IPS-20b (cell line): ENCODE data around the gene MTA2.
A peak's percentile ranks its signal among the peaks of the same experiment; 100 is the strongest.
"Not testable (repeated sequence)": the region's sequence is repeated elsewhere in the genome, so short reads cannot be mapped to it uniquely, and the experiment has no call there.

ENCODE experiments used
- H3K27ac ChIP-seq: one replicate; pipeline ENCODE4 v1.5.1; 2013; ENCODE audit warnings: low read length
- H3K27me3 ChIP-seq: 2 replicates; pipeline ENCODE4 v1.6.1; 2013; ENCODE audit warnings: mild to moderate bottlenecking, low read length, inconsistent platforms; ENCODE audit not compliant: insufficient read depth
- H3K36me3 ChIP-seq: 2 replicates; pipeline ENCODE4 v1.6.1; 2013; ENCODE audit warnings: low read depth, mild to moderate bottlenecking, inconsistent platforms, low read length, moderate library complexity; ENCODE audit not compliant: insufficient read depth
- H3K4me1 ChIP-seq: 2 replicates; pipeline ENCODE4 v1.6.1; 2013; ENCODE audit warnings: mild to moderate bottlenecking, control low read depth, inconsistent platforms, low read length, moderate library complexity; ENCODE audit not compliant: insufficient read depth
- H3K4me3 ChIP-seq: 2 replicates; pipeline ENCODE4 v1.5.1; 2013; ENCODE audit warnings: mild to moderate bottlenecking, low read length, inconsistent platforms
- H3K9ac ChIP-seq: 2 replicates; pipeline ENCODE4 v1.6.1; 2013; ENCODE audit warnings: low read depth, mild to moderate bottlenecking, inconsistent platforms, low read length, moderate library complexity
- H3K9me3 ChIP-seq: 2 replicates; pipeline ENCODE4 v1.6.1; 2013; ENCODE audit warnings: mild to moderate bottlenecking, low read depth, low read length, inconsistent platforms; ENCODE audit not compliant: insufficient read depth

MTA2 gene

DNA sequence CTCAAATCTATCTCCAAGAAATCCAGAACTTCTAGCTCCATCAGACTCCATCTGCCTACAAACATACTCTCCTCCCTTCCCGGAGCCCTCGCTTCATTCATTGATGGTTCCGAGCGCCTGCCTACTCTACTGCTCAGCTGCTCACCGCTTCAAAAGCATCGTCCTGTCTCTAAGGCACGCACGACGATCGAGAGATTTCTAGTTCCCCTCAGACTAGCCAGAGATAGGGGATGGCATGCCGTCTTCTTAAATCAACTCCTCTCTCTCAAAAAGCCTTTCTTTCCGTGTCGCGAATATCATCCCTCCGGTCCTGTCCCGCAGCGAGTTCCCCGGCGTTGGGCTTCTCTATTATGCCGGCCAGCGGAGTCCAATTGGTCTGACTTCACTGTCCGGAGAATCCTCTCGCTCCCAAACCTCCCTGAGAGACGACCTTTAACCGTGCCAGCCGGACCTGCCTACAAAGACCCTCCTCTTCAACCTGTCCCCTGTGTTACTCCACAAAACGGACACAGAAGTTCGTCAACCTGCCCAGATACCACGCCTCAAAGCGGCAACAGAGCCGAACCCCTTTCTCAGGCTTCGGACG lies 28.6 kb downstream of the MTA2 start:
- H3K4me3 ChIP-seq: peak overlapping the region; percentile 99
- H3K36me3 ChIP-seq: peaks cover 72% of the 10 kb centered on the region

DNA sequence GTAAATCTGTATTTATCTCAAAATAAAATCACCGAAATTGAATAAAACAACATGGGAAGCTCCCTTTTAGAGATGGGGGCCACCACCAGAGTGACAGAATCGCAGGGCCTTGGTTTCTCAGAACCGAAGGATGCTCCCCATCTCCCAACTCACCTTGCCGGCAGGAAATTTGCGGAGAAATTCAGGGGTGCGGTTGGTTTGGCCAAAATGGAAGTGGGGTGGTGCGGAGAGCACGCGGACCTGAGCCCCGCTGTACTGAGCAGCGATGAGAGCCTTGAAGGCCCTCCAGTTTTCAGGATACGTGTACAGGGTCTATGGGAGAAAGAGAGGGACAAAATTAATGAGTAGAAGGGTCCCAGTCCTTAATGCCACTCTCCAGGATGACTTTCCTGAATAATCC lies 29.2 kb downstream of the MTA2 start:
- Histone ChIP-seq H3K9me3 (no peaks in the 10 kb centered on the region), H3K4me3 (peak overlapping the region; percentile 99), H3K9ac (peak overlapping the region; percentile 99), H3K27ac (no peak overlapping the region), H3K27me3 (no peaks in the 10 kb centered on the region), H3K36me3 (peaks cover 71% of the 10 kb centered on the region), H3K4me1 (peaks cover 15% of the 10 kb centered on the region; the same call in 1 of the 2 replicates)

More for the DNA sequence above, 28.6 kb downstream of the MTA2 start:
- H3K27ac ChIP-seq: peak overlapping the region; percentile 62
- peak overlapping the region; percentile 99 for H3K9ac ChIP-seq
- no peaks in the 10 kb centered on the region for H3K27me3 ChIP-seq
- H3K9me3 ChIP-seq: no peaks in the 10 kb centered on the region
- H3K4me1 ChIP-seq: peaks cover 15% of the 10 kb centered on the region; the same call in 1 of the 2 replicates

DNA sequence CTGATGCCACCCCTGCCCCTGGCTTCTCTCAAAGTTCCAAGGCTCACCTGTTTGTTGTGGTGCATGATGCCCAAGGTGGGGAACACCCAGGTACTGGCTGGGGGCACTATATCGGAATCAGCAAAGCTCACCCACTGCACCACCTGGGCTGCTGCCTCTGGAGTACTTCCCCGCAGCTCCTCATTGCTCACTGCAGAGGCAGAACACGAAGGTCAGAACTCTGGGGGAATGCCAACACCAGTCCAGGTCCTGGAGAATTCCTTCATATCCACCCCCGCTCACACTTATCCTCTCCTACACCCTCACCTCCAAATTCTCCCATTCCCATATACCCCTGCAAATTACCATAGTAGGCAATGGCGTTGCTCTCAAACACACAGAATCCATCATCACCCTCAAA lies 30.2 kb downstream of the MTA2 start:
- Histone ChIP-seq H3K36me3 (peaks cover 71% of the 10 kb centered on the region), H3K9ac (peak overlapping the region; percentile 99; the same call in 1 of the 2 replicates), H3K4me1 (peaks cover 15% of the 10 kb centered on the region; the same call in 1 of the 2 replicates), H3K4me3 (peak overlapping the region; percentile 99)
- not testable (repeated sequence) for H3K9me3 ChIP-seq, H3K27me3 ChIP-seq, H3K27ac ChIP-seq

DNA sequence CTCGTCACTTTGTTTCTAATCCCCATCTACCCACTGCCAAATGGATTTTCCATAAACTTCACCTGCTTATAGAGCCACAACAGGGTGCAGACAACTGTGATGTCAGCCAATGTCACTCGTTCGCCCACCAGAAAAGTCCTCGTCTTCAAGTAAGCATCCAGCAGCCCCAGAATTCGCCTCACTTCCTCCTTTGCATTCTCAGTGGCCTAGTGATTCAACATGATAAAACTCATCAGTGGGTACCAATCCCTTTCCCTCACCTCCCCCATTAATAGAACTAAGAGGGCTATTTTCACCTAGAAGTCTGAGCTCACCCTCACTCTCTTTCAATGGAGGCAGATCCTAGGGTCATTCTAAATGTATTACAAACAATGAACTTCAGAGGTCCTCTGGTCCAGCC lies 30.8 kb downstream of the MTA2 start:
- H3K9ac ChIP-seq, H3K27me3 ChIP-seq, H3K27ac ChIP-seq, H3K9me3 ChIP-seq: not testable (repeated sequence)
- H3K4me3 ChIP-seq: peak overlapping the region; percentile 99; the same call in 1 of the 2 replicates
- peaks cover 71% of the 10 kb centered on the region for H3K36me3 ChIP-seq
- peaks cover 15% of the 10 kb centered on the region; the same call in 1 of the 2 replicates for H3K4me1 ChIP-seq

DNA sequence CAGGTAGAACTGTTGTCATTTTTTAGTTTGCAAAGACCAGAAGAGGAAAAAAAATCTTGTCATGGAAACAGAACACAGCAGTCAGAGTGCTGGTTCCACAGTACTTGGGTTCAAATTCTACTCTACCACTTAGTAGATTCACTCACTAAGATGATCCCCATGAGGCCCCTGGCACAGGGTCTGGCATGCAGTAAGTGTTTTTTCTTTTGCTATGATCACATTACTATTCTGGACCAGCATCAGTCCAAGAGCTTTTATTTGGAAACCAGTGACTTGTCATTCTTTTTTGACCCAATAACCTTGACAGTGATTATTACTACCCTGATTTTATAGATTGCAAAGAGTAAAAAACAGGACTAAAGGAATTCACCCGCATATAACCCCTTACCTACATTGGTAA lies 32.1 kb downstream of the MTA2 start:
- Histone ChIP-seq H3K4me1 (peaks cover 11% of the 10 kb centered on the region; the same call in 1 of the 2 replicates), H3K36me3 (peaks cover 80% of the 10 kb centered on the region), H3K27me3 (no peaks in the 10 kb centered on the region), H3K27ac (no peak overlapping the region), H3K4me3 (no peak overlapping the region), H3K9me3 (no peaks in the 10 kb centered on the region), H3K9ac (no peak overlapping the region)

DNA sequence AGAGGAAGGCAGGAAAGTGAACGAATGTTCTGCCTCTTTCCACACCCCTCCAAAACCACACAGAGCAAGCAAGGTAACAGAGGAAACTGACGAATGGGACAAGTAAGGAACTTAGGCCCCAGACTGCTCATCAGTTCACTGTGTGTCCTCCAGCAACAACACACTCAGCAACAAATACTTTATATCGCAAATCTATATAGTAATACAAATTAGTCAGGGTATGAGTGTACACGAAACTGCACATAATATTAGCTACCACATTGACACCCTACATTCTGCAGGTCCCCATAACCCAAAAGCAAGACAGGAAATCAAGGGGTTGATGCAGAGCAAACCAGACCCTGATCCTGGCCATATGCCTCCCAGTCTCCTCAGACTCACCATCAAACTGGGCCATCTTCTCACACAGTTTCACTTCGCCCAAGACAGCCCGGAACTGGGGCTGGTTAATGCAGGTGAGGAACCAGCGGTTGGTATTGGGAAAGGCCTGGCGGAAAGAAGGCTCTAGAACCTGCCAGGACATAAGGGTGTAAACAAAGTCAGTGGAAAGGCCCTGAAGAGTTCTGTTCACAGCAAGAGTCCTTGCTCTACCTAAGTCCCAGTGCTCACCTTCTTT lies 34.5 kb downstream of the MTA2 start:
- H3K4me1 ChIP-seq: peaks cover 12% of the 10 kb centered on the region; the same call in 1 of the 2 replicates
- H3K9ac ChIP-seq: no peak overlapping the region
- no peak overlapping the region for H3K27ac ChIP-seq

DNA sequence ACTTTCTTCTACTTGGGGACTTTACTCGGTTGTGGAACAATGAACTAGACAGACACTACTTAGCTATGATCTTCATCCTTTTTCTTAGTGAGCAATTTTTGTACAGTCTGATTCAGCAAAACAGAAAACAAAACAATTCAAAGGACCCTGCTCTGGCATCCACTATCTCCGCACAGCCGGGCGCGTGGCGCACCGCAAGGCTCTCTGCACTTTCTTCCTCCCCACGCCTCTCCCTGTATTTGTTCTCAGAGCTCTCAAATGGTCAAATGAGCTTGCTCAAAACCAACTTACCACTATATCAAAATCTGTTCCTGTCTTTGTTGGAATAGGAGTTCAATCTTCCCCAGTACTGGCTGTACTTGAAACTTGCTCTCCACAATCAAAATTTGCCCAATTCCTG lies 35.4 kb downstream of the MTA2 start:
- H3K27me3 ChIP-seq: no peaks in the 10 kb centered on the region
- H3K9me3 ChIP-seq: no peaks in the 10 kb centered on the region
- peaks cover 11% of the 10 kb centered on the region; the same call in 1 of the 2 replicates for H3K4me1 ChIP-seq
- peaks cover 87% of the 10 kb centered on the region for H3K36me3 ChIP-seq
- H3K9ac ChIP-seq: no peak overlapping the region
- no peak overlapping the region for H3K27ac ChIP-seq
- H3K4me3 ChIP-seq: no peak overlapping the region

More for the DNA sequence above, 34.5 kb downstream of the MTA2 start:
- Histone ChIP-seq H3K27me3 (no peaks in the 10 kb centered on the region), H3K36me3 (peaks cover 93% of the 10 kb centered on the region), H3K9me3 (no peaks in the 10 kb centered on the region), H3K4me3 (no peak overlapping the region)

DNA sequence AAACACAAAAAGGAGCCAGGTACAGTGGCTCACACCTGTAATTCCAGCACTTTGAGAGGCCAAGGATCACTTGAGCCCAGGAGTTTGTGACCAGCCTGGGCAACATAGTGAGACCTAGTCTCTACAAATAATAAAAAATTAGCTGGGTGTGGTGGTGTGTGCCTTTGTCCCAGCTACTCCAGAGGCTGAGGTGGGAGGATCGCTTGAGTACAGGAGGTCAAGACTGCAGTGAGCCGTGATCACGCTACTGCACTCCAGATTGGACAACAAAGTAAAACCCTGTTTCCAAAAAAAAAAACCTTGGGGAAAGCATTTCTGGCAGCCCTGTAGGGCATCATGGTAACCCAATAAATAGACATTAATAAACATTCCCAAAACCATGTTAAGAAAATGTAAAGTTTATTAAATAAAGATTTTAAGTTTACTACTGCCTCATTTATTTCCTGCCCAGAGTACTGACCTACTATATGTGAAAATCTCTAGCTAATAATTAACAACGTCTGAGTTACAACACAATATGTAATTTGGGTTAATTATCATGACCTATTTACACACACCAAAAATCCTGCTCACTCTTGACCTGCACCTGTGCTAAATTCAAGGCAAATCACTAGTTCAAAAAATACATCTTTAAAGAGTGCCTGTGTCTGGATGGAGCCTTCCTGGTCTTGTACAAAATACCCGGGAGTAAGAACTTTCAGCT lies 36.4 kb downstream of the MTA2 start:
- Histone ChIP-seq H3K9ac (no peak overlapping the region), H3K36me3 (peaks cover 87% of the 10 kb centered on the region), H3K4me1 (peaks cover 19% of the 10 kb centered on the region), H3K9me3 (no peaks in the 10 kb centered on the region), H3K27ac (no peak overlapping the region), H3K4me3 (no peak overlapping the region), H3K27me3 (no peaks in the 10 kb centered on the region)

DNA sequence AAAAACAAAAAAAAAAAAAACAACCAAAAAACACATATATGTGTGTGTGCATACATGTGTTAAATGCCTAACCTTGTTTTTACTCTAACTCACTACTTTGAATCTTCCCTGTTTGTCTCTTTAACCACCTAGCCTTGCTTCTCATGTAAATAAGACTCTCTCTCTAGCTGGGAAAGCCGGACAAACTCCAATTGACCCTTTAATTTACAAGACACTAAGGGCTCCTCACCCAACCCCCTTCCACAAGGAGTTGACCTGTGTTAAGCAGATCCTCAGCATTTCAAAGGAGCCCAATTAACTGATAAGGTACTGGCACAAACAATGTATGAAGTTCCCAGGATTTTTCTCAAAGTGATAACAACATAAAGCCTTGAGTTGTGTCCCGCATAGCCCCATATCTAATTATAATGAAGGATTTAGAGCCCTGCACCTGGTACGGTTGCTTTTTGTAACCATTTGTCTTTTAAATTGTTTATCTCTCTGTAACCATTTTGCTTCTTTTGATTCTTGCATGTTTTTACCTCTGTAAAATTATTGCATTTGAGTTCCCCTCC lies 39.9 kb downstream of the MTA2 start:
- Histone ChIP-seq H3K4me3 (peak overlapping the region; percentile 36; the same call in 1 of the 2 replicates), H3K4me1 (peaks cover 34% of the 10 kb centered on the region), H3K36me3 (peaks cover 89% of the 10 kb centered on the region)
- not testable (repeated sequence) for H3K27me3 ChIP-seq, H3K9ac ChIP-seq, H3K27ac ChIP-seq, H3K9me3 ChIP-seq

DNA sequence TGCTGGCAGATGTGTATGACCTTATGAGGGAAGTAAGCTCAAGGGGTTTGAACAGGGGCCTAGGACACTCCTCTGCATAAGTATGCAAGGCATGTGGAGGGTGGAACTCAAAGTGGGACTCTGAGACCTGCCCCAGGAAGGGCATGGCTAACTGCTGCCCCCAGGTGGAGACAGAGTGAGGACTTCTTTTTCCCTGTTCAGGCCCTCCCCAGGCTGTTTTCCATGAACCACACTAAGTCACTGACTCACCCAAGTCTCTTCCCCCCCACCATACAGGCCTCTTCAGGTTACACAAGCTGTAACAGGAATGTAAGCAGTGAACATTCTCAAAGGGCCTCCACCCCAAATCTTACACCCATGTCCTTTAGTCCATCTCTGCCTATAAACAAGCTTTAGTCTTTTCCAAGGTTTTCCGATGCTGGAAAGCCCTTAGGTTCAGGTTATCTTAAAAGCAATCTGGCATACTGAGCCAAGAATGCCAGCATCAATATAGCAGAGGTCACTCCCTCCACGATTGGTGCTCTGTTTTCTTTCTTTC lies 41.0 kb downstream of the MTA2 start:
- Histone ChIP-seq H3K4me3 (peak overlapping the region; percentile 40), H3K4me1 (peaks cover 44% of the 10 kb centered on the region), H3K27ac (peak overlapping the region; percentile 36), H3K27me3 (no peaks in the 10 kb centered on the region), H3K9me3 (no peaks in the 10 kb centered on the region), H3K36me3 (peaks cover 79% of the 10 kb centered on the region), H3K9ac (peak overlapping the region; percentile 56; the same call in 1 of the 2 replicates)

DNA sequence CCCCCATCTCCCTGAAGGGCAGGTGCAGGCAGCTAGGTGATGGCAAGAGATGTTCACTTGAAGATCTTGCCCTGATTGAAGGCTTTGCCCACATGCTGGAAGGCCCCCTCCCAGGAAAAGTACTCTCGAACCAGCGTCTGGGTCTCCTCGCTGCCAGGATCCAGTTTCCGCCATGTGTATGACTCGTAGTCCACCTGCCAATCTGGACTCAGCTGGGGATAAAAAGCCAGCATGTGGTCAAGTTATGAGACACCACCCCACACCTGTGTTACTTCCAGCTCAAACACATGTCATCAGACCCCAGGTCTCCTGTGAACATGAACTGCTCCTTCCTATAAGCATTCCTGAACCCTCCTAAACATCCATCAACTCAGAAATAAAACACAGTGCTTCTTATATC lies 42.0 kb downstream of the MTA2 start:
- not testable (repeated sequence) for H3K9ac ChIP-seq, H3K27ac ChIP-seq, H3K4me3 ChIP-seq, H3K9me3 ChIP-seq, H3K27me3 ChIP-seq
- peaks cover 70% of the 10 kb centered on the region for H3K36me3 ChIP-seq
- H3K4me1 ChIP-seq: peaks cover 44% of the 10 kb centered on the region
